B cell (primary cell): ENCODE results near the gene LTB4R. TPM values are rescaled to one million over a fixed set of nuclear protein-coding genes. Genes with fewer than 3 reads are reported as not detected.

Experiments
- ATAC-seq: fragments of 200-7000 bp; cut with Tn5 transposase; one replicate; pipeline ENCODE4 v1.10.0; 2021; ENCODE audit warnings: low read depth, mild to moderate bottlenecking, moderate number of reproducible peaks, moderate library complexity
- CTCF ChIA-PET: fragments of 350-600 bp; sonication (Branson Sonifier 250); formaldehyde crosslinking; loops from one replicate; lab custom pipeline; 2021; ENCODE audit warnings: antibody characterized with exemption, inconsistent platforms; lab: Charles Lee
- POLR2A ChIA-PET: fragments of 350-600 bp; sonication (Branson Sonifier 250); formaldehyde crosslinking; loops from one replicate; lab custom pipeline; 2021; ENCODE audit warnings: antibody characterized with exemption; lab: Charles Lee
- DNase-seq: peaks from one replicate; pipeline ENCODE4 v3.0.0; 2013
- H2AFZ ChIP-seq: 2 replicates; pipeline ENCODE4 v1.6.1; 2012; ENCODE audit warnings: mild to moderate bottlenecking, low read depth, low read length; ENCODE audit not compliant: insufficient read depth, poor library complexity, severe bottlenecking
- H3K27ac ChIP-seq, 2 donors: 1 replicate in 1 of 2; 2 replicates in 1 of 2; pipeline ENCODE4 v1.5.1; 2012 to 2013; ENCODE audit warnings: low read length in 2 of 2, mild to moderate bottlenecking in 2 of 2, moderate library complexity in 1 of 2
- H3K27me3 ChIP-seq, 4 experiments: fragments of 200-600 bp in 1 of 4; sonication (generic) in 1 of 4; replicated peaks in 1 of 4; 1 replicate in 2 of 4; 2 replicates in 2 of 4; pipeline versions ENCODE4 v1.6.1 to v1.7.0; 2013 to 2016; ENCODE audit warnings: low read length in 3 of 4, mild to moderate bottlenecking in 2 of 4, mixed read lengths in 1 of 4, moderate library complexity in 1 of 4; ENCODE audit not compliant: insufficient read depth in 4 of 4, control insufficient read depth in 3 of 4; ENCODE audit errors: control extremely low read depth in 1 of 4
- H3K36me3 ChIP-seq, 2 experiments: replicated peaks in 1 of 2; 1 replicate in 1 of 2; 2 replicates in 1 of 2; pipeline versions ENCODE4 v1.6.1 to v1.7.1; 2013; ENCODE audit warnings: low read length in 1 of 2; ENCODE audit not compliant: insufficient read depth in 2 of 2, control insufficient read depth in 1 of 2; ENCODE audit errors: control extremely low read depth in 1 of 2, extremely low read depth in 1 of 2
- H3K4me1 ChIP-seq, 2 donors: fragments of 200-600 bp in 1 of 2; sonication (generic) in 1 of 2; 1 replicate in 1 of 2; 2 replicates in 1 of 2; pipeline versions ENCODE4 v1.5.1 to v1.6.1; 2013 to 2017; ENCODE audit warnings: low read length in 2 of 2; ENCODE audit not compliant: control insufficient read depth in 2 of 2, insufficient read depth in 2 of 2
- H3K4me2 ChIP-seq: replicated peaks from 2 replicates; pipeline ENCODE3; 2012; ENCODE audit warnings: mild to moderate bottlenecking, low read depth, low read length; ENCODE audit not compliant: poor library complexity, severe bottlenecking
- H3K4me3 ChIP-seq, 5 experiments: fragments of 200-600 bp in 1 of 5; sonication (generic) in 1 of 5; 1 replicate in 3 of 5; 2 replicates in 2 of 5; pipeline versions ENCODE4 v1.5.1 to v1.7.0; 2011 to 2016; ENCODE audit warnings: low read length in 4 of 5, mild to moderate bottlenecking in 4 of 5, low read depth in 2 of 5, control low read depth in 1 of 5, moderate library complexity in 1 of 5; ENCODE audit not compliant: insufficient read depth in 1 of 5; ENCODE audit errors: control extremely low read depth in 1 of 5, extremely low read depth in 1 of 5
- H3K79me2 ChIP-seq: fragments of 200-600 bp; sonication (generic); one replicate; pipeline ENCODE4 v1.6.0; 2016; ENCODE audit warnings: low read length; ENCODE audit not compliant: control insufficient read depth, insufficient read depth
- H3K9ac ChIP-seq: fragments of 200-600 bp; sonication (generic); 2 replicates; pipeline ENCODE4 v1.6.1; 2017; ENCODE audit warnings: mild to moderate bottlenecking, low read length, moderate library complexity
- H3K9me3 ChIP-seq, 3 donors: one replicate each; pipeline versions ENCODE4 v1.6.1 to v1.7.1; 2013; ENCODE audit warnings: low read length in 2 of 3; ENCODE audit not compliant: control insufficient read depth in 2 of 3, insufficient read depth in 1 of 3; ENCODE audit errors: control extremely low read depth in 1 of 3
- H4K20me1 ChIP-seq: 2 replicates; pipeline ENCODE4 v1.6.0; 2012; ENCODE audit warnings: mild to moderate bottlenecking, low read length; ENCODE audit not compliant: insufficient read depth, control insufficient read depth, poor library complexity, severe bottlenecking
- H3K27ac Mint-ChIP-seq: one replicate; pipeline ENCODE4 v1.8.0; 2021; ENCODE audit warnings: mixed read lengths
- H3K27me3 Mint-ChIP-seq: one replicate; pipeline ENCODE4 v1.8.0; 2021; ENCODE audit warnings: mixed read lengths
- H3K4me1 Mint-ChIP-seq: one replicate; pipeline ENCODE4 v1.8.0; 2021; ENCODE audit warnings: mixed read lengths
- H3K4me3 Mint-ChIP-seq: one replicate; pipeline ENCODE4 v1.8.0; 2021; ENCODE audit warnings: mixed read lengths
- H3K9me3 Mint-ChIP-seq: one replicate; pipeline ENCODE4 v1.8.0; 2022; ENCODE audit warnings: mixed read lengths; ENCODE audit not compliant: insufficient read depth
- EZH2 ChIP-seq: IDR thresholded peaks from 2 replicates; pipeline ENCODE4 v1.6.1; 2012; ENCODE audit warnings: borderline replicate concordance, low read depth, mild to moderate bottlenecking, moderate library complexity, low read length; ENCODE audit not compliant: insufficient read depth, poor library complexity, severe bottlenecking
- WGBS: methylation state at CpG from one replicate; pipeline ENCODE4 v1.1.5; 2013; ENCODE audit warnings: missing lambda C conversion rate; ENCODE audit not compliant: insufficient coverage; 5-methylcytosine and 5-hydroxymethylcytosine counted together
- intact Hi-C: fragments of 100-400 bp; cut with micrococcal nuclease; formaldehyde crosslinking; loops from one replicate; pipeline ENCODE4 v1.10.0; 2022
- polyA plus RNA-seq: library from polyadenylated mRNA; depleted of rRNA; stranded (reverse); fragments of >200 nt; gene quantifications from 2 replicates; pipeline ENCODE4 v1.2.3, GENCODE V29; 2012
- total RNA-seq, 2 donors: library from RNA; stranded (reverse); fragments of 120-200 nt in 1 of 2; gene quantifications; 1 replicate in 1 of 2; 2 replicates in 1 of 2; pipeline versions ENCODE4 v1.2.3 to v1.2.4, GENCODE V29; 2013 to 2022
- TF ChIP-seq, protein P1 (sequence below): fragments of 200-600 bp; IDR thresholded peaks from one replicate; pipeline ENCODE4 v1.8.0; 2022; ENCODE audit warnings: antibody characterized with exemption, mild to moderate bottlenecking

The LTB4R gene
- total and polyA plus RNA-seq, 2 donors (not counting 1 experiment from before 2014, with no cell fraction given) = 8.8 to 19.1 TPM

- Histone ChIP-seq H4K20me1 (no peaks in the 10 kb centered on the region), H3K9me3 (peaks cover 0 to 10% (median 0%) of the 10 kb centered on the region in 3 donors), H3K27ac (peak overlapping the region; percentile 65 to 80), H3K27me3 (no peaks in the 10 kb centered on the region), H3K4me2 (peak overlapping the region; percentile 50), H3K4me3 (peak overlapping the region in 1 of 5 experiments; percentile 21), H3K36me3 (no peaks in the 10 kb centered on the region), H3K4me1 (peaks cover 50 to 71% of the 10 kb centered on the region in 2 donors), H3K79me2 (peaks cover 35% of the 10 kb centered on the region), H3K9ac (peak overlapping the region; percentile 16), H2AFZ (no peak overlapping the region)
- Mint-ChIP-seq H3K4me1 (peaks cover 76% of the 10 kb centered on the region), H3K9me3 (no peaks in the 10 kb centered on the region), H3K4me3 (peak overlapping the region; percentile 33), H3K27ac (peak overlapping the region; percentile 93), H3K27me3 (no peaks in the 10 kb centered on the region)
- DNase-seq (no peak), ATAC-seq (no peak)
- ChIA-PET CTCF (interaction anchor here (0.9 to 7.1 kb wide), 6 partner anchors 7 to 36 kb away, joined by 3 to 93 read pairs (median 12); partner anchors contain the start of genes CIDEB, DHRS1, LTB4R2 and NOP9), POLR2A (interaction anchor here (1.5 kb wide), 1 partner anchor 36 kb away, joined by 3 read pairs; the partner anchor contains the start of gene TINF2)
- TF ChIP-seq, protein P1, sequence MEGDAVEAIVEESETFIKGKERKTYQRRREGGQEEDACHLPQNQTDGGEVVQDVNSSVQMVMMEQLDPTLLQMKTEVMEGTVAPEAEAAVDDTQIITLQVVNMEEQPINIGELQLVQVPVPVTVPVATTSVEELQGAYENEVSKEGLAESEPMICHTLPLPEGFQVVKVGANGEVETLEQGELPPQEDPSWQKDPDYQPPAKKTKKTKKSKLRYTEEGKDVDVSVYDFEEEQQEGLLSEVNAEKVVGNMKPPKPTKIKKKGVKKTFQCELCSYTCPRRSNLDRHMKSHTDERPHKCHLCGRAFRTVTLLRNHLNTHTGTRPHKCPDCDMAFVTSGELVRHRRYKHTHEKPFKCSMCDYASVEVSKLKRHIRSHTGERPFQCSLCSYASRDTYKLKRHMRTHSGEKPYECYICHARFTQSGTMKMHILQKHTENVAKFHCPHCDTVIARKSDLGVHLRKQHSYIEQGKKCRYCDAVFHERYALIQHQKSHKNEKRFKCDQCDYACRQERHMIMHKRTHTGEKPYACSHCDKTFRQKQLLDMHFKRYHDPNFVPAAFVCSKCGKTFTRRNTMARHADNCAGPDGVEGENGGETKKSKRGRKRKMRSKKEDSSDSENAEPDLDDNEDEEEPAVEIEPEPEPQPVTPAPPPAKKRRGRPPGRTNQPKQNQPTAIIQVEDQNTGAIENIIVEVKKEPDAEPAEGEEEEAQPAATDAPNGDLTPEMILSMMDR = no peak
- TF ChIP-seq EZH2 = no peak
- WGBS = 100% methylated on average over 5 of the region's 5 CpGs
- intact Hi-C loops = loop anchor here (2.0 to 10.0 kb wide), 2 partner anchors 36 to 134 kb away; partner anchors contain the start of genes EMC9, PSME2, RNF31 and TINF2
These were observed 32.9 kb upstream of the LTB4R start for GRCh38 chr14:24278424-24278823.
